Ascending aorta (tissue), 2 donors: Measurements from ENCODE around the gene AGAP5. TPM values are rescaled to one million over a fixed set of nuclear protein-coding genes. Genes with fewer than 3 reads are reported as not detected.

Experiments
- DNase-seq, 2 donors: peaks; one replicate each; pipeline ENCODE4 v3.0.0-alpha.2; 2019; ENCODE audit warnings: low spot score in 2 of 2
- H3K27ac ChIP-seq, 2 donors: fragments of 200-600 bp; sonication (generic); one replicate each; pipeline ENCODE4 v1.5.1; 2016 to 2017; ENCODE audit warnings: mild to moderate bottlenecking in 1 of 2
- H3K27me3 ChIP-seq: fragments of 200-600 bp; sonication (generic); one replicate; pipeline ENCODE4 v1.5.1; 2017
- H3K36me3 ChIP-seq, 2 donors: fragments of 200-600 bp; sonication (generic); one replicate each; pipeline ENCODE4 v1.5.1; 2016
- H3K4me1 ChIP-seq, 2 donors: fragments of 200-600 bp; sonication (generic); one replicate each; pipeline ENCODE4 v1.5.1; 2016 to 2017; ENCODE audit warnings: mild to moderate bottlenecking in 1 of 2
- H3K4me3 ChIP-seq, 2 donors: fragments of 200-600 bp; sonication (generic); one replicate each; pipeline ENCODE4 v1.5.1; 2016 to 2017; ENCODE audit warnings: mild to moderate bottlenecking in 1 of 2
- H3K9me3 ChIP-seq, 2 donors: fragments of 200-600 bp; sonication (generic); one replicate each; pipeline ENCODE4 v1.5.1; 2016
- intact Hi-C: fragments of 100-400 bp; cut with DNase I; formaldehyde crosslinking; loops from one replicate; pipeline ENCODE4 v1.15.1; 2023
- total RNA-seq: library from RNA; depleted of rRNA; stranded (reverse); fragments of >200 nt; gene quantifications from one replicate; pipeline ENCODE4 v1.1.0, GENCODE V29; 2016
- TF ChIP-seq, protein P1 (sequence below), 3 experiments: fragments of 200-600 bp in 2 of 3; fragments of 450-650 bp in 1 of 3; sonication (generic) in 2 of 3; IDR thresholded peaks; one replicate each; pipeline ENCODE4 v1.5.1; 2016 to 2019; ENCODE audit warnings: antibody characterized with exemption in 3 of 3, mild to moderate bottlenecking in 1 of 3, moderate library complexity in 1 of 3

AGAP5 gene
- total RNA-seq, 1 donor from 2014 or later, result 0.32 TPM

DNA sequence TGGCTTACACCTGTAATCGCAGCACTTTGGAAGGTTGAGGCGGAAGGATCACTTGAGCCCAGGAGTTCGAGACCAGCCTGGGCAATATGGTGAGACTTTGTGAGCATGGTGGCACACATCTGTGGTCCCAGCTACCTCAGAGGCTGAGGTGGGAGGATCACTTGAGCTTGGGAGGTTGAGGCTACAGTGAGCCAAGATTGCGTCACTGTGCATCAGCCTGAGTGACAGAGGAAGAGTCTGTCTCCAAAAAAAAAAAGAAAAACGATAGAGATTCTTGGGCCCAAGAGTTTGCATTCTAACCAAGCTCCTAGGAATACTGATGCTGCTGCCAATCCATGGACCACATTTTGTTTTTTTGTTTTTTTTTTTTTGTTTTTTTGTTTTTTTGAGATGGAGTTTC, 68.7 kb downstream of the AGAP5 start:
- no peak overlapping the region for H3K4me3 ChIP-seq
- peaks cover 0 to 11% of the 10 kb centered on the region in 2 donors for H3K4me1 ChIP-seq
- intact Hi-C loops, result no loop called here
- H3K27ac ChIP-seq, result no peak overlapping the region
- TF ChIP-seq, protein P1, sequence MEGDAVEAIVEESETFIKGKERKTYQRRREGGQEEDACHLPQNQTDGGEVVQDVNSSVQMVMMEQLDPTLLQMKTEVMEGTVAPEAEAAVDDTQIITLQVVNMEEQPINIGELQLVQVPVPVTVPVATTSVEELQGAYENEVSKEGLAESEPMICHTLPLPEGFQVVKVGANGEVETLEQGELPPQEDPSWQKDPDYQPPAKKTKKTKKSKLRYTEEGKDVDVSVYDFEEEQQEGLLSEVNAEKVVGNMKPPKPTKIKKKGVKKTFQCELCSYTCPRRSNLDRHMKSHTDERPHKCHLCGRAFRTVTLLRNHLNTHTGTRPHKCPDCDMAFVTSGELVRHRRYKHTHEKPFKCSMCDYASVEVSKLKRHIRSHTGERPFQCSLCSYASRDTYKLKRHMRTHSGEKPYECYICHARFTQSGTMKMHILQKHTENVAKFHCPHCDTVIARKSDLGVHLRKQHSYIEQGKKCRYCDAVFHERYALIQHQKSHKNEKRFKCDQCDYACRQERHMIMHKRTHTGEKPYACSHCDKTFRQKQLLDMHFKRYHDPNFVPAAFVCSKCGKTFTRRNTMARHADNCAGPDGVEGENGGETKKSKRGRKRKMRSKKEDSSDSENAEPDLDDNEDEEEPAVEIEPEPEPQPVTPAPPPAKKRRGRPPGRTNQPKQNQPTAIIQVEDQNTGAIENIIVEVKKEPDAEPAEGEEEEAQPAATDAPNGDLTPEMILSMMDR (IDR thresholded peaks at IDR 0.05), result no peak
- no peak for DNase-seq
- H3K27me3 ChIP-seq, result no peaks in the 10 kb centered on the region
- no peaks in the 10 kb centered on the region for H3K9me3 ChIP-seq
- no peaks in the 10 kb centered on the region for H3K36me3 ChIP-seq

DNA sequence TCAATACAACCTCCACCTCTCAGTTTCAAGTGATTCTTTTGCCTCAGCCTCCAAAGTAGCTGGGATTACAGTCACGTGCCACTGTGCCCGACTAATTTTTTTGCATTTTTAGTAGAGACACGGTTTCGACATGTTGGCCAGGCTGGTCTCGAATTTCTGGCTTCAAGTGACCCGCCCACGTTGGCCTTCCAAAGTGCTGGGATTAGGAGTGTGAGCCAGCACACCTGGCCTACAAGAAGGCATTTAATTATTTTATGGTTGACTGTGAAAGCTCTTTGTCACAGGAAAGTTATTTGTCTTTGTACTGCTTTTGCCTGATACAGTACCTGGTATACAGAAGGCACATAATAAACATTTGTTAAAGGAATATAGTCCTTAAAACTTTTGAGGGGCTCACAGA, 69.5 kb downstream of the AGAP5 start:
- no peak overlapping the region for H3K4me3 ChIP-seq
- no peak overlapping the region for H3K27ac ChIP-seq
- H3K27me3 ChIP-seq, result no peaks in the 10 kb centered on the region
- peaks cover 0 to 11% of the 10 kb centered on the region in 2 donors for H3K4me1 ChIP-seq
- intact Hi-C loops, result no loop called here
- no peak for DNase-seq
- no peaks in the 10 kb centered on the region for H3K9me3 ChIP-seq
- TF ChIP-seq, protein P1 (IDR thresholded peaks at IDR 0.05), result no peak
- no peaks in the 10 kb centered on the region for H3K36me3 ChIP-seq

DNA sequence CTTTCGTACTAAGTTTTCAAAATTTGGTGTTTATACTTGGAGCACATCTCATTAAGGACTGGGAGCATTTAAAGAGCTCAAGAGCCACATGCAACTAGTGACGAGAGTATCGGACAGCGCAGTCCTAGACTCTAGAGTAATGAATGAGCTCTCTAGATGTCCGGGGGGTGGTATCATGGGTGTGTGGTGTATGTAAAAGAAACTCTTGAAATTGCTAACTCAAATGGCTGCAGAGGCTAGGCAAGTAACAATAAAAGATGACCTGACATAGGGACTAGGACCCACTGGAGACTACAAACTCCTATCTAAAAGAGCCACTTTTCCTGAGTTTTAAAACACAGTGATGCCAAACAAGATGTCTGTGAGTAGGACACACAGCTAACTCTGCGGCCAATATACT, 70.6 kb downstream of the AGAP5 start:
- Histone ChIP-seq H3K27ac (no peak overlapping the region), H3K27me3 (no peaks in the 10 kb centered on the region), H3K4me1 (peaks cover 0 to 11% of the 10 kb centered on the region in 2 donors), H3K36me3 (no peaks in the 10 kb centered on the region), H3K9me3 (no peaks in the 10 kb centered on the region), H3K4me3 (no peak overlapping the region)
- TF ChIP-seq, protein P1 (IDR thresholded peaks at IDR 0.05), result no peak
- intact Hi-C loops, result no loop called here
- no peak for DNase-seq

GRCh38 chr10:73625884-73626752, 71.8 kb downstream of the AGAP5 start:
- Histone ChIP-seq H3K27ac (peak overlapping the region; percentile 77 to 79), H3K27me3 (no peaks in the 10 kb centered on the region), H3K4me3 (peak overlapping the region; percentile 70 to 97), H3K9me3 (no peaks in the 10 kb centered on the region), H3K4me1 (peaks cover 0 to 11% of the 10 kb centered on the region in 2 donors), H3K36me3 (no peaks in the 10 kb centered on the region)
- TF ChIP-seq, protein P1 (IDR thresholded peaks at IDR 0.05), result no peak
- intact Hi-C loops, result loop anchor here (1.0 kb wide), 3 partner anchors 18 to 97 kb away; no protein-coding TSS in a partner anchor
- peak; percentile 86 to 98 for DNase-seq

GRCh38 chr10:73625004-73625883, 72.7 kb downstream of the AGAP5 start:
- H3K4me3 ChIP-seq, result peak overlapping the region; percentile 70 to 97
- no peaks in the 10 kb centered on the region for H3K27me3 ChIP-seq
- H3K9me3 ChIP-seq, result no peaks in the 10 kb centered on the region
- peak overlapping the region; percentile 77 to 79 for H3K27ac ChIP-seq
- DNase-seq, result no peak
- H3K36me3 ChIP-seq, result no peaks in the 10 kb centered on the region
- intact Hi-C loops, result loop anchor here (1.0 kb wide), 1 partner anchor 96 kb away; no protein-coding TSS in a partner anchor
- peaks cover 0 to 11% of the 10 kb centered on the region in 2 donors for H3K4me1 ChIP-seq
- TF ChIP-seq, protein P1 (IDR thresholded peaks at IDR 0.05), result no peak

Other genes with a start within 250 kb of the AGAP5 start
- gene PPP3CB, start 202.1 kb downstream of the AGAP5 start, total RNA-seq, result 23.0 TPM
- 172 TPM for gene USP54, start 106.8 kb downstream of the AGAP5 start, total RNA-seq
- 8.5 TPM for gene MYOZ1, start 56.6 kb downstream of the AGAP5 start, total RNA-seq
- not detected for gene SYNPO2L, start 42.1 kb downstream of the AGAP5 start, total RNA-seq
- 65.9 TPM for gene SEC24C, start 46.3 kb upstream of the AGAP5 start, total RNA-seq
- gene CHCHD1, start 83.9 kb upstream of the AGAP5 start, total RNA-seq, result 24.5 TPM
- gene ZSWIM8, start 87.5 kb upstream of the AGAP5 start, total RNA-seq, result 106 TPM
- gene NDST2, start 113.5 kb upstream of the AGAP5 start, total RNA-seq, result 130 TPM
- gene CAMK2G, start 176.4 kb upstream of the AGAP5 start, total RNA-seq, result 60.3 TPM
- 1.5 TPM for gene PLAU, start 213.0 kb upstream of the AGAP5 start, total RNA-seq